Cardiac fibroblast (primary cell): ENCODE results near the gene NCAPH2.
A peak's percentile ranks its signal among the peaks of the same experiment; 100 is the strongest.

Source experiments
- DNase-seq, 2 donors: peaks; one replicate each; pipeline versions ENCODE4 v3.0.0 to v3.0.0-alpha.2; 2010; ENCODE audit warnings: low read depth in 2 of 2
- H3K4me3 ChIP-seq, 2 donors: replicated peaks in 1 of 2; 1 replicate in 1 of 2; 2 replicates in 1 of 2; pipeline ENCODE4 v1.5.1; 2011; ENCODE audit warnings: low read depth in 2 of 2, low read length in 2 of 2, mild to moderate bottlenecking in 2 of 2, moderate library complexity in 1 of 2
- TF ChIP-seq, protein P1 (sequence below): IDR thresholded peaks from one replicate; pipeline ENCODE4 v1.5.1; 2011; ENCODE audit warnings: low read depth, mild to moderate bottlenecking, low read length, inconsistent platforms

The NCAPH2 gene

GRCh38 chr22:50526108-50526833, 18.2 kb downstream of the NCAPH2 start:
- TF ChIP-seq, protein P1, sequence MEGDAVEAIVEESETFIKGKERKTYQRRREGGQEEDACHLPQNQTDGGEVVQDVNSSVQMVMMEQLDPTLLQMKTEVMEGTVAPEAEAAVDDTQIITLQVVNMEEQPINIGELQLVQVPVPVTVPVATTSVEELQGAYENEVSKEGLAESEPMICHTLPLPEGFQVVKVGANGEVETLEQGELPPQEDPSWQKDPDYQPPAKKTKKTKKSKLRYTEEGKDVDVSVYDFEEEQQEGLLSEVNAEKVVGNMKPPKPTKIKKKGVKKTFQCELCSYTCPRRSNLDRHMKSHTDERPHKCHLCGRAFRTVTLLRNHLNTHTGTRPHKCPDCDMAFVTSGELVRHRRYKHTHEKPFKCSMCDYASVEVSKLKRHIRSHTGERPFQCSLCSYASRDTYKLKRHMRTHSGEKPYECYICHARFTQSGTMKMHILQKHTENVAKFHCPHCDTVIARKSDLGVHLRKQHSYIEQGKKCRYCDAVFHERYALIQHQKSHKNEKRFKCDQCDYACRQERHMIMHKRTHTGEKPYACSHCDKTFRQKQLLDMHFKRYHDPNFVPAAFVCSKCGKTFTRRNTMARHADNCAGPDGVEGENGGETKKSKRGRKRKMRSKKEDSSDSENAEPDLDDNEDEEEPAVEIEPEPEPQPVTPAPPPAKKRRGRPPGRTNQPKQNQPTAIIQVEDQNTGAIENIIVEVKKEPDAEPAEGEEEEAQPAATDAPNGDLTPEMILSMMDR, result peak; percentile 16
- peak overlapping the region; percentile 75 to 82 for H3K4me3 ChIP-seq
- peak; percentile 77 to 82 for DNase-seq

GRCh38 chr22:50526834-50527801, 19.1 kb downstream of the NCAPH2 start:
- TF ChIP-seq, protein P1, result no peak
- DNase-seq, result peak; percentile 29 to 61

GRCh38 chr22:50527921-50528681, 20.1 kb downstream of the NCAPH2 start:
- TF ChIP-seq, protein P1, result no peak
- DNase-seq, result no peak
- no peak overlapping the region for H3K4me3 ChIP-seq

More at GRCh38 chr22:50526834-50527801, 19.1 kb downstream of the NCAPH2 start:
- peak overlapping the region; percentile 75 to 82 for H3K4me3 ChIP-seq

GRCh38 chr22:50528682-50529415, 20.8 kb downstream of the NCAPH2 start:
- TF ChIP-seq, protein P1, result no peak
- DNase-seq, result no peak
- peak overlapping the region; percentile 57 to 59 for H3K4me3 ChIP-seq

DNA sequence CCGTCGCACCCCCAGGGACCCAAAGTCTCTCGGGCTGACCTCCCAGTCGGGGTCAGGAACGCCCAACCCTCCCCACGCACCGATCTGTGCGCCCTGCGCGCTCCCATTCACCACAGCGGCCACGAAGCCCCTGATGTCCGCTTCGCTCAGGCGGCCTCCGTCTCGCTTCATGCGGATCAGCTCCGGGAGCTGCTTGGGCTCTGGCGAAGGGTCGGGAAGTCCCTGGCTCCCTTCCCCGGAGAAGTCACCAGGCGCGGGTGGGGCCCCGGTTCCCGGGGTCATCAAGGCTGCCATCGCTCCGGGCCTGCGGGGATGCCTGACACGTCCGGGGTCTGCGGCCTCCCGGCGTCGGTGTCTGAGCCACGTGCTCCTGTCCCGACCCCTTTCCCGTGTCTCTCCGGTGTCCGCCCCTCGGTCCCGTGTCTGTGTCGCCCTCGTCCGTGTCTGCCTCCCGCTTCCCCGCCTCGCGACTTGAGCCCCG, 21.4 kb downstream of the NCAPH2 start:
- H3K4me3 ChIP-seq, result peak overlapping the region; percentile 57 to 59
- TF ChIP-seq, protein P1, result no peak
- no peak for DNase-seq
